Heart left ventricle (tissue), 16 donors: ENCODE results near the gene TIMM21. TPM values are rescaled to one million over a fixed set of nuclear protein-coding genes. Genes with fewer than 3 reads are reported as not detected.

Experiments
- ATAC-seq, 4 donors: fragments of 200-7000 bp; cut with Tn5 transposase; one replicate each; pipeline ENCODE4 v1.9.1; 2020 to 2022; ENCODE audit warnings: moderate library complexity in 4 of 4, mild to moderate bottlenecking in 3 of 4, moderate number of reproducible peaks in 1 of 4
- DNase-seq, 5 donors: peaks; one replicate each; pipeline ENCODE4 v3.0.0-alpha.2; 2020
- H3K27ac ChIP-seq, 12 donors: fragments of 200-600 bp; sonication (generic) in 4 of 12; one replicate each; pipeline versions ENCODE4 v1.5.0 to v1.8.0; 2016 to 2022; ENCODE audit warnings: mild to moderate bottlenecking in 2 of 12
- H3K27me3 ChIP-seq, 9 donors: fragments of 200-600 bp; sonication (generic) in 2 of 9; one replicate each; pipeline versions ENCODE4 v1.5.1 to v1.8.0; 2016 to 2022; ENCODE audit warnings: mild to moderate bottlenecking in 3 of 9
- H3K36me3 ChIP-seq, 9 donors: fragments of 200-600 bp; sonication (generic) in 2 of 9; one replicate each; pipeline versions ENCODE4 v1.5.0 to v1.8.0; 2018 to 2022; ENCODE audit warnings: mild to moderate bottlenecking in 2 of 9
- H3K4me1 ChIP-seq, 12 donors: fragments of 200-600 bp; sonication (generic) in 4 of 12; one replicate each; pipeline versions ENCODE4 v1.5.0 to v1.8.0; 2016 to 2022; ENCODE audit warnings: mild to moderate bottlenecking in 3 of 12
- H3K4me3 ChIP-seq, 12 donors: fragments of 200-600 bp; sonication (generic) in 4 of 12; one replicate each; pipeline versions ENCODE4 v1.5.0 to v1.8.0; 2017 to 2022; ENCODE audit warnings: mild to moderate bottlenecking in 9 of 12, moderate library complexity in 4 of 12
- H3K9me3 ChIP-seq, 12 donors: fragments of 200-600 bp; sonication (generic) in 4 of 12; one replicate each; pipeline versions ENCODE4 v1.5.0 to v1.8.0; 2016 to 2022; ENCODE audit warnings: mild to moderate bottlenecking in 1 of 12
- CTCF ChIP-seq, 12 donors: fragments of 200-600 bp; sonication (generic) in 4 of 12; IDR thresholded peaks; one replicate each; pipeline versions ENCODE4 v1.5.0 to v1.8.0; 2018 to 2022; ENCODE audit warnings: antibody characterized with exemption in 12 of 12, mild to moderate bottlenecking in 5 of 12
- POLR2A ChIP-seq, 2 donors: fragments of 450-650 bp; IDR thresholded peaks; one replicate each; pipeline ENCODE4 v1.6.1; 2017; ENCODE audit warnings: antibody characterized with exemption in 2 of 2, mild to moderate bottlenecking in 2 of 2, moderate library complexity in 2 of 2
- WGBS, 4 donors: extraction: QIAGEN DNeasy Blood & Tissue Kit in 2 of 4; methylation state at CpG; one replicate each; pipeline versions ENCODE4 v1.1.5 to v1.1.7; 2013 to 2018; 5-methylcytosine and 5-hydroxymethylcytosine counted together
- intact Hi-C, 10 donors: fragments of 100-400 bp; cut with DNase I; formaldehyde crosslinking; loops; one replicate each; pipeline versions ENCODE4 v1.11.1 to v1.14.2; 2022
- polyA plus RNA-seq, 2 donors: library from polyadenylated mRNA; stranded (reverse); fragments of 200-250 nt; gene quantifications; one replicate each; pipeline ENCODE4 v1.2.3, GENCODE V29; 2013
- total RNA-seq, 9 donors: library from RNA; depleted of rRNA in 2 of 9; stranded (reverse); fragments of >200 nt in 2 of 9; fragmentation: NEBNext Ultra II Directional in 3 of 9; extraction: Animal tissue kit (Norgen Biotek cat#: 25700) in 3 of 9; gene quantifications; one replicate each; pipeline versions ENCODE4 v1.1.0 to v1.2.4, GENCODE V29; 2016 to 2023
- donor health status: ischemic (EF 13 %, LVEDD 7.1; RV severe dilation, severe dysfunction).
- donor health status: healthy with polysubstance abuse.
- donor health status: DM: no; HTN: yes; CAD: no.
- donor health status: DM: no; HTN: no; CAD: no.
- donor health status: ischemic (EF 25% LVEDD 6.9; RV normal size, moderate dysfunction).
- donor health status: ischemic (EF 25% LVEDD 5.7; RV mildly dilated, moderate dysfunction).
- donor health status: healthy.
- donor health status: DM: yes; HTN: yes; CAD: no.
- donor health status: ischemic (EF 35%, LVEDD 5.7; RV mildly dilated, moderate dysfunction).
- donor health status: nonischemic (EF 11% LVEDD 7.7; RV severe dilation, severe dysfunction).
- donor health status: DM: yes; HTN: yes; CAD: no.
- donor health status: PGD.
- donor health status: ischemic (EF 29% LVEDD 5.4; RV normal size, mild dysfunction).
- donor health status: nonischemic (EF 23%, LVEDD 6.1; RV moderate dilation, normal function).

The TIMM21 gene
- total and polyA plus RNA-seq, 11 donors = 65.0 to 139 (median 110) TPM

GRCh38 chr18:74137920-74138538 is 10.3 kb upstream of the TIMM21 start:
- no peak for ATAC-seq
- Histone ChIP-seq H3K27me3 (peaks cover 0 to 3% (median 0%) of the 10 kb centered on the region in 9 donors), H3K4me1 (no peaks in the 10 kb centered on the region), H3K4me3 (no peak overlapping the region), H3K27ac (no peak overlapping the region), H3K9me3 (no peaks in the 10 kb centered on the region), H3K36me3 (no peaks in the 10 kb centered on the region)
- intact Hi-C loops = no loop called here
- DNase-seq = no peak
- no peak for TF ChIP-seq POLR2A (IDR thresholded peaks at IDR 0.05)
- no peak for TF ChIP-seq CTCF (IDR thresholded peaks at IDR 0.05)
- 86 to 92% (median 89%) methylated on average over 12 of the region's 12 CpGs for WGBS, 4 donors

- no peak overlapping the region for H3K4me3 ChIP-seq
- no peak for TF ChIP-seq POLR2A (IDR thresholded peaks at IDR 0.05)
- no peak for TF ChIP-seq CTCF (IDR thresholded peaks at IDR 0.05)
- intact Hi-C loops = no loop called here
- no peaks in the 10 kb centered on the region for H3K9me3 ChIP-seq
- H3K36me3 ChIP-seq = no peaks in the 10 kb centered on the region
- WGBS, 4 donors = 78 to 92% (median 85%) methylated on average over 2 of the region's 2 CpGs
- H3K4me1 ChIP-seq = no peaks in the 10 kb centered on the region
- H3K27ac ChIP-seq = no peak overlapping the region
- ATAC-seq = no peak
- no peak for DNase-seq
- peaks cover 0 to 3% (median 0%) of the 10 kb centered on the region in 9 donors for H3K27me3 ChIP-seq
Observed at GRCh38 chr18:74139411-74139810, 8.9 kb upstream of the TIMM21 start.

GRCh38 chr18:74139888-74140287 is 8.4 kb upstream of the TIMM21 start:
- TF ChIP-seq CTCF (IDR thresholded peaks at IDR 0.05) = no peak
- TF ChIP-seq POLR2A (IDR thresholded peaks at IDR 0.05) = no peak
- WGBS, 4 donors = 51 to 61% (median 52%) methylated on average over 3 of the region's 3 CpGs
- Histone ChIP-seq H3K9me3 (no peaks in the 10 kb centered on the region), H3K4me3 (no peak overlapping the region), H3K27ac (no peak overlapping the region), H3K27me3 (peaks cover 0 to 3% (median 0%) of the 10 kb centered on the region in 9 donors), H3K4me1 (no peaks in the 10 kb centered on the region), H3K36me3 (no peaks in the 10 kb centered on the region)
- ATAC-seq = no peak
- DNase-seq = no peak
- intact Hi-C loops = no loop called here

GRCh38 chr18:74140582-74140981 is 7.7 kb upstream of the TIMM21 start:
- TF ChIP-seq POLR2A (IDR thresholded peaks at IDR 0.05) = no peak
- TF ChIP-seq CTCF (IDR thresholded peaks at IDR 0.05) = no peak
- Histone ChIP-seq H3K27ac (no peak overlapping the region), H3K36me3 (no peaks in the 10 kb centered on the region), H3K9me3 (no peaks in the 10 kb centered on the region), H3K27me3 (no peaks in the 10 kb centered on the region), H3K4me1 (no peaks in the 10 kb centered on the region), H3K4me3 (no peak overlapping the region)
- intact Hi-C loops = no loop called here
- DNase-seq (no peak), ATAC-seq (no peak)
- WGBS, 4 donors = 65 to 77% (median 69%) methylated on average over 1 of the region's 1 CpG
